ENCODE results near the gene SYT1.

DNA sequence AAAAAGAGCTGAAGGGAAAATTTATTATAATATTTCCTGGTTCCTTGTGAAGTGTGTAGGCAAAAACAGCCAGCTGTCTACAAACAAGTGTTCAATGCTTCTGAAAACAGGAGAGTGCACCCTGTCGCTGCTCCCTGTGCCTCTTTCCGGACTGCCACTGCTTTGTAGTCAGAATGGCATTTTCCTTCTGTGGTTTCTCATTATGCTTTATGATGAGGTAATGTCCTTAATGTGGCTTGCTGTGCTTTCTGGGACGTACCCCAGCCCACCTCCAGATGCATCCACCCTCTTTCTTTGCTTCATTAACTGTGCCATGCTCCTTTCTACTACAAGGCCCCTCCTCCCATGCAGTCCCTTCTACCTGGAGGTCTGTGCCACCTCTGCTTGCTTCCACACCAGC is 148.1 kb downstream of the SYT1 start:
- TF ChIP-seq, protein P1, sequence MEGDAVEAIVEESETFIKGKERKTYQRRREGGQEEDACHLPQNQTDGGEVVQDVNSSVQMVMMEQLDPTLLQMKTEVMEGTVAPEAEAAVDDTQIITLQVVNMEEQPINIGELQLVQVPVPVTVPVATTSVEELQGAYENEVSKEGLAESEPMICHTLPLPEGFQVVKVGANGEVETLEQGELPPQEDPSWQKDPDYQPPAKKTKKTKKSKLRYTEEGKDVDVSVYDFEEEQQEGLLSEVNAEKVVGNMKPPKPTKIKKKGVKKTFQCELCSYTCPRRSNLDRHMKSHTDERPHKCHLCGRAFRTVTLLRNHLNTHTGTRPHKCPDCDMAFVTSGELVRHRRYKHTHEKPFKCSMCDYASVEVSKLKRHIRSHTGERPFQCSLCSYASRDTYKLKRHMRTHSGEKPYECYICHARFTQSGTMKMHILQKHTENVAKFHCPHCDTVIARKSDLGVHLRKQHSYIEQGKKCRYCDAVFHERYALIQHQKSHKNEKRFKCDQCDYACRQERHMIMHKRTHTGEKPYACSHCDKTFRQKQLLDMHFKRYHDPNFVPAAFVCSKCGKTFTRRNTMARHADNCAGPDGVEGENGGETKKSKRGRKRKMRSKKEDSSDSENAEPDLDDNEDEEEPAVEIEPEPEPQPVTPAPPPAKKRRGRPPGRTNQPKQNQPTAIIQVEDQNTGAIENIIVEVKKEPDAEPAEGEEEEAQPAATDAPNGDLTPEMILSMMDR (IDR thresholded peaks at IDR 0.05; ENCODE audit: extremely low read depth in 1 of 2, insufficient read depth in 1 of 2, low read depth in 1 of 2, low read length in 2 of 2) = no peak
- TF ChIP-seq JUN (IDR thresholded peaks at IDR 0.05; ENCODE audit: borderline replicate concordance, insufficient read depth, insufficient read length, low read depth) (no peak), GATA2 (IDR thresholded peaks at IDR 0.05; ENCODE audit: insufficient read depth, insufficient read length, low read depth, low read length) (no peak), POLR2AphosphoS5 (IDR thresholded peaks at IDR 0.05; ENCODE audit: insufficient read depth, low read depth, low read length) (no peak), POLR2A (IDR thresholded peaks at IDR 0.05; ENCODE audit: low read depth, low read length) (no peak), MYC (IDR thresholded peaks at IDR 0.05; ENCODE audit: low read depth, low read length) (no peak), EZH2 (IDR thresholded peaks at IDR 0.05; ENCODE audit: borderline replicate concordance, low read depth, low read length, severe bottlenecking) (no peak), FOS (IDR thresholded peaks at IDR 0.05; ENCODE audit: borderline replicate concordance, insufficient read depth, low read length) (no peak)
- TF ChIP-seq, protein P2, sequence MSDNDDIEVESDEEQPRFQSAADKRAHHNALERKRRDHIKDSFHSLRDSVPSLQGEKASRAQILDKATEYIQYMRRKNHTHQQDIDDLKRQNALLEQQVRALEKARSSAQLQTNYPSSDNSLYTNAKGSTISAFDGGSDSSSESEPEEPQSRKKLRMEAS (IDR thresholded peaks at IDR 0.05; ENCODE audit: insufficient read depth, insufficient read length) = no peak

Data from endothelial cell of umbilical vein (primary cell).